HCT116 (cell line): ENCODE measurements around the gene KIF3C. TPM values are rescaled to one million over a fixed set of nuclear protein-coding genes. Genes with fewer than 3 reads are reported as not detected.

ENCODE experiments used
- ATAC-seq: fragments of 200-7000 bp; cut with Tn5 transposase; 2 replicates; pipeline ENCODE4 v1.9.1; 2020; ENCODE audit warnings: mild to moderate bottlenecking, moderate library complexity
- BruUV-seq: library from RNA; stranded (reverse); fragments of 400-500 nt; replicated peaks from 2 replicates; lab custom pipeline; 2021; lab: Mats Ljungman, UMichigan
- CTCF ChIA-PET: fragments of 300-600 bp; sonication (Branson Sonifier 250); formaldehyde crosslinking; loops from one replicate; lab custom pipeline; 2021; ENCODE audit warnings: antibody characterized with exemption; lab: Charles Lee
- POLR2A ChIA-PET: fragments of 300-600, 350-600 bp; sonication (Branson Sonifier 250); formaldehyde crosslinking; loops from one replicate; lab custom pipeline; 2021; ENCODE audit warnings: antibody characterized with exemption; lab: Charles Lee
- RAD21 ChIA-PET, 2 experiments: fragments of 300-600 bp; sonication (Branson Sonifier 250); formaldehyde crosslinking; loops; one replicate each; lab custom pipeline; 2023; ENCODE audit warnings: low total read pairs in 2 of 2; ENCODE audit not compliant: uncharacterized antibody in 2 of 2, unreplicated experiment in 2 of 2, low non-redundant PET in 1 of 2; lab: Charles Lee
- DNase-seq: peaks from one replicate; pipeline ENCODE4 v3.0.0-alpha.2; 2010; ENCODE audit warnings: low read depth, low spot score
- H2AFZ ChIP-seq: fragments of 200-600 bp; shearing (Covaris generic), sonication (generic); 2 replicates; pipeline ENCODE4 v1.6.1; 2017; ENCODE audit warnings: low read depth, mixed run types, mixed read lengths, antibody characterized with exemption, low read length; ENCODE audit not compliant: poor library complexity, severe bottlenecking
- H3K27ac ChIP-seq: 2 replicates; pipeline ENCODE4 v1.5.1; 2012; ENCODE audit warnings: low read depth, low read length
- H3K27me3 ChIP-seq: fragments of 200-600 bp; sonication (generic); 2 replicates; pipeline ENCODE4 v1.6.1; 2016; ENCODE audit warnings: mixed run types, low read length, mixed read lengths; ENCODE audit not compliant: insufficient read depth
- H3K36me3 ChIP-seq, 2 experiments: fragments of 200-500 bp in 1 of 2; fragments of 200-600 bp in 1 of 2; sonication (Bioruptor generic) in 1 of 2; sonication (generic) in 1 of 2; 2 replicates each; pipeline versions ENCODE4 v1.5.1 to v1.6.1; 2014 to 2016; ENCODE audit warnings: low read length in 2 of 2, inconsistent platforms in 1 of 2, mixed read lengths in 1 of 2, mixed run types in 1 of 2; ENCODE audit not compliant: insufficient read depth in 2 of 2, control insufficient read depth in 1 of 2
- H3K4me1 ChIP-seq, 2 experiments: fragments of 200-600 bp in 1 of 2; sonication (generic) in 1 of 2; 2 replicates each; pipeline versions ENCODE4 v1.5.1 to v1.6.1; 2012 to 2017; ENCODE audit warnings: low read length in 2 of 2, inconsistent platforms in 1 of 2, mild to moderate bottlenecking in 1 of 2, mixed read lengths in 1 of 2, mixed run types in 1 of 2, moderate library complexity in 1 of 2; ENCODE audit not compliant: insufficient read depth in 2 of 2, control insufficient read depth in 1 of 2
- H3K4me2 ChIP-seq: fragments of 200-600 bp; sonication (generic); 2 replicates; pipeline ENCODE4 v1.6.1; 2017; ENCODE audit warnings: mixed run types, low read length, mixed read lengths
- H3K4me3 ChIP-seq, 2 experiments: fragments of 200-600 bp in 1 of 2; sonication (generic) in 1 of 2; replicated peaks in 1 of 2; 2 replicates each; pipeline ENCODE4 v1.5.1; 2011 to 2016; ENCODE audit warnings: low read length in 2 of 2, control low read depth in 1 of 2, low read depth in 1 of 2, mild to moderate bottlenecking in 1 of 2, mixed read lengths in 1 of 2, mixed run types in 1 of 2
- H3K79me2 ChIP-seq: fragments of 200-600 bp; sonication (generic); 2 replicates; pipeline ENCODE4 v1.6.1; 2017; ENCODE audit warnings: mild to moderate bottlenecking, mixed run types, low read length, moderate library complexity, mixed read lengths; ENCODE audit not compliant: insufficient read depth
- H3K9ac ChIP-seq: fragments of 200-600 bp; sonication (generic); 2 replicates; pipeline ENCODE4 v1.6.1; 2016; ENCODE audit warnings: low read length, mixed read lengths
- H3K9me2 ChIP-seq: fragments of 200-600 bp; sonication (generic), shearing (Covaris generic); 2 replicates; pipeline ENCODE4 v1.6.1; 2017; ENCODE audit warnings: mixed run types, mild to moderate bottlenecking, moderate library complexity; ENCODE audit not compliant: insufficient read depth
- H3K9me3 ChIP-seq, 2 experiments: fragments of 200-500 bp in 1 of 2; fragments of 200-600 bp in 1 of 2; sonication (Bioruptor generic) in 1 of 2; sonication (generic) in 1 of 2; 2 replicates each; pipeline ENCODE4 v1.6.1; 2014 to 2017; ENCODE audit warnings: low read length in 2 of 2, mixed read lengths in 2 of 2, inconsistent platforms in 1 of 2, low read depth in 1 of 2, mild to moderate bottlenecking in 1 of 2, mixed run types in 1 of 2, moderate library complexity in 1 of 2; ENCODE audit not compliant: control insufficient read depth in 1 of 2, insufficient read depth in 1 of 2
- H4K20me1 ChIP-seq: fragments of 200-600 bp; sonication (generic), shearing (Covaris generic); 2 replicates; pipeline ENCODE4 v1.6.1; 2017; ENCODE audit warnings: mixed run types, mild to moderate bottlenecking, moderate library complexity; ENCODE audit not compliant: insufficient read depth
- EGR1 ChIP-seq: IDR thresholded peaks from 2 replicates; pipeline ENCODE4 v1.6.1; 2012; ENCODE audit warnings: low read depth
- EZH2 ChIP-seq: fragments of 200-600 bp; sonication (generic); IDR thresholded peaks from 2 replicates; pipeline ENCODE4 v1.6.1; 2017; ENCODE audit warnings: antibody characterized with exemption, mixed run types
- SRF ChIP-seq: IDR thresholded peaks from 2 replicates; pipeline ENCODE4 v1.6.1; 2012; ENCODE audit warnings: low read depth
- intact Hi-C: fragments of 100-400 bp; cut with micrococcal nuclease; formaldehyde crosslinking; loops from 2 replicates; pipeline ENCODE4 v1.10.0; 2022
- total RNA-seq: library from RNA; stranded (reverse); gene quantifications from one replicate; pipeline ENCODE4 v1.2.1, GENCODE V29; 2021; ENCODE audit not compliant: unreplicated experiment

KIF3C gene
- total RNA-seq, 1 experiment from 2014 or later, result 5.4 TPM

- POLR2A ChIA-PET, result no interaction called here
- intact Hi-C loops, result loop anchor here (5.0 kb wide), 1 partner anchor 74 kb away; no protein-coding TSS in a partner anchor
- no peak overlapping the region for H3K4me2 ChIP-seq
- no peak for DNase-seq
- no peak overlapping the region for H3K4me3 ChIP-seq
- no peak for ATAC-seq
- BruUV-seq, result no TSS peak
- CTCF ChIA-PET, result interaction anchor here (0.8 to 1.1 kb wide), 2 partner anchors 42 to 152 kb away, joined by 3 read pairs; no protein-coding TSS in a partner anchor
- no peak overlapping the region for H3K9ac ChIP-seq
- no peaks in the 10 kb centered on the region for H4K20me1 ChIP-seq
- H3K4me1 ChIP-seq, result peaks cover 5 to 20% of the 10 kb centered on the region in 2 experiments; a peak in 3 of 4 replicates
- no peak overlapping the region for H3K27ac ChIP-seq
- no peaks in the 10 kb centered on the region for H3K27me3 ChIP-seq
- H3K9me3 ChIP-seq, result no peaks in the 10 kb centered on the region
- no peaks in the 10 kb centered on the region for H3K9me2 ChIP-seq
- RAD21 ChIA-PET, result no interaction called here
- no peaks in the 10 kb centered on the region for H3K36me3 ChIP-seq
- no peaks in the 10 kb centered on the region for H3K79me2 ChIP-seq
- TF ChIP-seq SRF (no peak), EZH2 (no peak), EGR1 (no peak)
- TF ChIP-seq, all 23 proteins: peak for 0
- H2AFZ ChIP-seq, result no peak overlapping the region
These were observed 10.8 kb upstream of the KIF3C start for GRCh38 chr2:25993049-25993448.

GRCh38 chr2:25992556-25992955 is 10.3 kb upstream of the KIF3C start:
- POLR2A ChIA-PET, result no interaction called here
- DNase-seq (no peak), ATAC-seq (no peak)
- H3K4me1 ChIP-seq, result peaks cover 5 to 15% of the 10 kb centered on the region in 2 experiments; a peak in 3 of 4 replicates
- RAD21 ChIA-PET, result no interaction called here
- H3K79me2 ChIP-seq, result no peaks in the 10 kb centered on the region
- CTCF ChIA-PET, result interaction anchor here (0.8 to 1.1 kb wide), 2 partner anchors 41 to 153 kb away, joined by 3 read pairs; no protein-coding TSS in a partner anchor
- BruUV-seq, result no TSS peak
- no peak overlapping the region for H3K4me3 ChIP-seq
- H3K36me3 ChIP-seq, result no peaks in the 10 kb centered on the region
- no peak overlapping the region for H2AFZ ChIP-seq
- H3K9ac ChIP-seq, result no peak overlapping the region
- H3K9me2 ChIP-seq, result no peaks in the 10 kb centered on the region
- H3K27ac ChIP-seq, result no peak overlapping the region
- TF ChIP-seq SRF, result no peak
- TF ChIP-seq, all 23 proteins: peak for 0
- H3K9me3 ChIP-seq, result no peaks in the 10 kb centered on the region
- H4K20me1 ChIP-seq, result no peaks in the 10 kb centered on the region
- intact Hi-C loops, result loop anchor here (5.0 kb wide), 1 partner anchor 75 kb away; no protein-coding TSS in a partner anchor
- H3K4me2 ChIP-seq, result no peak overlapping the region
- H3K27me3 ChIP-seq, result no peaks in the 10 kb centered on the region
